Measurements from ENCODE around the gene DPEP1. TPM values are rescaled to one million over a fixed set of nuclear protein-coding genes. Genes with fewer than 3 reads are reported as not detected.

Gene DPEP1
- total and polyA plus RNA-seq, 2 donors (not counting 1 experiment from before 2014, with no cell fraction given), result not detected

GRCh38 chr16:89645122-89645521 is 31.7 kb downstream of the DPEP1 start:
- Mint-ChIP-seq H3K27ac (no peak overlapping the region), H3K4me1 (peaks cover 9% of the 10 kb centered on the region), H3K9me3 (ENCODE audit: insufficient read depth) (no peaks in the 10 kb centered on the region), H3K27me3 (no peaks in the 10 kb centered on the region), H3K4me3 (no peak overlapping the region)
- Histone ChIP-seq H3K4me3 (ENCODE audit: control extremely low read depth in 1 of 5, extremely low read depth in 1 of 5, insufficient read depth in 1 of 5, low read depth in 2 of 5, low read length in 4 of 5) (no peak overlapping the region), H4K20me1 (ENCODE audit: control insufficient read depth, insufficient read depth, low read length, poor library complexity, severe bottlenecking) (peaks cover 12% of the 10 kb centered on the region), H3K9me3 (ENCODE audit: control extremely low read depth in 1 of 3, control insufficient read depth in 2 of 3, insufficient read depth in 1 of 3, low read length in 2 of 3) (no peaks in the 10 kb centered on the region), H3K27ac (ENCODE audit: low read length in 2 of 2) (no peak overlapping the region), H3K36me3 (replicated peaks in 1 of 2; ENCODE audit: control extremely low read depth in 1 of 2, control insufficient read depth in 1 of 2, extremely low read depth in 1 of 2, insufficient read depth in 2 of 2, low read length in 1 of 2) (peaks cover 3 to 30% of the 10 kb centered on the region in 2 experiments), H3K4me2 (replicated peaks; ENCODE audit: low read depth, low read length, poor library complexity, severe bottlenecking) (no peak overlapping the region), H3K4me1 (ENCODE audit: control insufficient read depth in 2 of 2, insufficient read depth in 2 of 2, low read length in 2 of 2) (peaks cover 0 to 6% of the 10 kb centered on the region in 2 donors), H3K9ac (ENCODE audit: low read length) (no peak overlapping the region), H3K27me3 (replicated peaks in 1 of 4; ENCODE audit: control extremely low read depth in 1 of 4, control insufficient read depth in 3 of 4, insufficient read depth in 4 of 4, low read length in 3 of 4) (no peaks in the 10 kb centered on the region), H3K79me2 (ENCODE audit: control insufficient read depth, insufficient read depth, low read length) (no peaks in the 10 kb centered on the region), H2AFZ (ENCODE audit: insufficient read depth, low read depth, low read length, poor library complexity, severe bottlenecking) (no peak overlapping the region)
- TF ChIP-seq, protein P1, sequence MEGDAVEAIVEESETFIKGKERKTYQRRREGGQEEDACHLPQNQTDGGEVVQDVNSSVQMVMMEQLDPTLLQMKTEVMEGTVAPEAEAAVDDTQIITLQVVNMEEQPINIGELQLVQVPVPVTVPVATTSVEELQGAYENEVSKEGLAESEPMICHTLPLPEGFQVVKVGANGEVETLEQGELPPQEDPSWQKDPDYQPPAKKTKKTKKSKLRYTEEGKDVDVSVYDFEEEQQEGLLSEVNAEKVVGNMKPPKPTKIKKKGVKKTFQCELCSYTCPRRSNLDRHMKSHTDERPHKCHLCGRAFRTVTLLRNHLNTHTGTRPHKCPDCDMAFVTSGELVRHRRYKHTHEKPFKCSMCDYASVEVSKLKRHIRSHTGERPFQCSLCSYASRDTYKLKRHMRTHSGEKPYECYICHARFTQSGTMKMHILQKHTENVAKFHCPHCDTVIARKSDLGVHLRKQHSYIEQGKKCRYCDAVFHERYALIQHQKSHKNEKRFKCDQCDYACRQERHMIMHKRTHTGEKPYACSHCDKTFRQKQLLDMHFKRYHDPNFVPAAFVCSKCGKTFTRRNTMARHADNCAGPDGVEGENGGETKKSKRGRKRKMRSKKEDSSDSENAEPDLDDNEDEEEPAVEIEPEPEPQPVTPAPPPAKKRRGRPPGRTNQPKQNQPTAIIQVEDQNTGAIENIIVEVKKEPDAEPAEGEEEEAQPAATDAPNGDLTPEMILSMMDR (IDR thresholded peaks at IDR 0.05), result no peak
- no peak for TF ChIP-seq EZH2 (IDR thresholded peaks at IDR 0.05; ENCODE audit: borderline replicate concordance, insufficient read depth, low read depth, low read length, poor library complexity, severe bottlenecking)
- 95% methylated on average over 9 of the region's 11 CpGs for WGBS (ENCODE audit: insufficient coverage)
- ChIA-PET POLR2A (interaction anchor here (0.5 kb wide), 1 partner anchor 12 kb away, joined by 4 read pairs; the partner anchor contains the start of gene CHMP1A), CTCF (no interaction called here)
- intact Hi-C loops (cut with micrococcal nuclease), result no loop called here
- ATAC-seq (ENCODE audit: low read depth), result no peak
- DNase-seq, result no peak

DNA sequence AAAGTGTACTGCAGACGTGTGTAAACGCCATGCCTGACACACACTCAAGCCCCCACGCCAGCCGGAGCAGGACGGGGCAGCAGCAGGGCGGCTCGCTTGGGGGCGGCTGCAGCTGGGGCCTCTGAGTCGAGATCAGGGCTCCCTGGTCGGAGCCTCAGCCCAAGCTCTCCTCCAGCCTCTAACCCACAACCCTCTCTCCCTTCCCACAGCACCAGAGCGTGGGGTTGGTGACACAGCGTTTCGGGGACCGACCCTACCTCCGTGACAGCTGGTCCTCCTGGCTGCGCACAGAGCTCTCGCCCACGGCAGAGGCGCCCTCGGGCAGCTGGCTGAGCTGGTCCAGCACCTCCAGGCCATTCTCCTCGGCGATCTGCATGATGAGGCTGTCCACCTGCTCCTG is 32.8 kb downstream of the DPEP1 start:
- no peaks in the 10 kb centered on the region for H3K79me2 ChIP-seq (ENCODE audit: control insufficient read depth, insufficient read depth, low read length)
- H3K36me3 ChIP-seq (replicated peaks in 1 of 2; ENCODE audit: control extremely low read depth in 1 of 2, control insufficient read depth in 1 of 2, extremely low read depth in 1 of 2, insufficient read depth in 2 of 2, low read length in 1 of 2), result peaks cover 5 to 34% of the 10 kb centered on the region in 2 experiments
- POLR2A ChIA-PET, result interaction anchor here (0.6 kb wide), 1 partner anchor 83 kb away, joined by 3 read pairs; no protein-coding TSS in a partner anchor
- H3K9me3 ChIP-seq (ENCODE audit: control extremely low read depth in 1 of 3, control insufficient read depth in 2 of 3, insufficient read depth in 1 of 3, low read length in 2 of 3), result no peaks in the 10 kb centered on the region
- H3K4me3 ChIP-seq (ENCODE audit: control extremely low read depth in 1 of 5, extremely low read depth in 1 of 5, insufficient read depth in 1 of 5, low read depth in 2 of 5, low read length in 4 of 5), result no peak overlapping the region
- no peak overlapping the region for H3K4me2 ChIP-seq (replicated peaks; ENCODE audit: low read depth, low read length, poor library complexity, severe bottlenecking)
- no peak overlapping the region for H3K9ac ChIP-seq (ENCODE audit: low read length)
- no peak overlapping the region for H3K27ac ChIP-seq (ENCODE audit: low read length in 2 of 2)
- no peaks in the 10 kb centered on the region for H3K9me3 Mint-ChIP-seq (ENCODE audit: insufficient read depth)
- peaks cover 16% of the 10 kb centered on the region for H4K20me1 ChIP-seq (ENCODE audit: control insufficient read depth, insufficient read depth, low read length, poor library complexity, severe bottlenecking)
- no peak overlapping the region for H3K4me3 Mint-ChIP-seq
- intact Hi-C loops (cut with micrococcal nuclease), result no loop called here
- H3K4me1 ChIP-seq (ENCODE audit: control insufficient read depth in 2 of 2, insufficient read depth in 2 of 2, low read length in 2 of 2), result peaks cover 0 to 1% of the 10 kb centered on the region in 2 donors
- H3K27ac Mint-ChIP-seq, result no peak overlapping the region
- H3K4me1 Mint-ChIP-seq, result peaks cover under 1% of the 10 kb centered on the region
- no peaks in the 10 kb centered on the region for H3K27me3 ChIP-seq (replicated peaks in 1 of 4; ENCODE audit: control extremely low read depth in 1 of 4, control insufficient read depth in 3 of 4, insufficient read depth in 4 of 4, low read length in 3 of 4)
- TF ChIP-seq EZH2 (IDR thresholded peaks at IDR 0.05; ENCODE audit: borderline replicate concordance, insufficient read depth, low read depth, low read length, poor library complexity, severe bottlenecking), result no peak
- TF ChIP-seq, protein P1 (IDR thresholded peaks at IDR 0.05), result no peak
- CTCF ChIA-PET, result no interaction called here
- WGBS (ENCODE audit: insufficient coverage), result 97% methylated on average over 22 of the region's 22 CpGs
- no peaks in the 10 kb centered on the region for H3K27me3 Mint-ChIP-seq
- ATAC-seq (ENCODE audit: low read depth), result no peak
- no peak overlapping the region for H2AFZ ChIP-seq (ENCODE audit: insufficient read depth, low read depth, low read length, poor library complexity, severe bottlenecking)
- DNase-seq, result no peak
